Measurements from ENCODE around the gene NOVA1. TPM values are rescaled to one million over a fixed set of nuclear protein-coding genes. Genes with fewer than 3 reads are reported as not detected.
"Not testable (repeated sequence)": the region's sequence is repeated elsewhere in the genome, so short reads cannot be mapped to it uniquely, and the experiment has no call there.

NOVA1 gene
- 10 to 100 TPM; 20.5 to 25.1 (median 22.2) TPM for polyA plus RNA-seq (ENCODE audit: insufficient read length in 3 of 3)
- long read RNA-seq, donor 1, full-length matches to known transcripts: 6 of 17 reads
- long read RNA-seq, donor 1, partial matches to known transcripts: 11 of 17 reads
- long read RNA-seq, donor 1, other reads (novel, unspliced or antisense): 0 of 17 reads
- long read RNA-seq, donor 2, partial matches to known transcripts: 0 of 3 reads
- long read RNA-seq, donor 2, other reads (novel, unspliced or antisense): 0 of 3 reads
- long read RNA-seq, donor 3, full-length matches to known transcripts: 10 of 10 reads
- long read RNA-seq, donor 3, partial matches to known transcripts: 0 of 10 reads
- long read RNA-seq, donor 3, other reads (novel, unspliced or antisense): 0 of 10 reads
- long read RNA-seq, donor 4, partial matches to known transcripts: 0 of 3 reads
- long read RNA-seq, donor 4, other reads (novel, unspliced or antisense): 0 of 3 reads
- long read RNA-seq, donor 5, partial matches to known transcripts: 0 of 4 reads
- long read RNA-seq, donor 5, other reads (novel, unspliced or antisense): 0 of 4 reads
- long read RNA-seq, donor 6, full-length matches to known transcripts: 6 of 6 reads
- long read RNA-seq, donor 6, partial matches to known transcripts: 0 of 6 reads
- long read RNA-seq, donor 6, other reads (novel, unspliced or antisense): 0 of 6 reads
- long read RNA-seq, donor 7, partial matches to known transcripts: 0 of 2 reads
- long read RNA-seq, donor 7, other reads (novel, unspliced or antisense): 0 of 2 reads
- long read RNA-seq, donor 8, full-length matches to known transcripts: 6 of 6 reads
- long read RNA-seq, donor 8, partial matches to known transcripts: 0 of 6 reads
- long read RNA-seq, donor 8, other reads (novel, unspliced or antisense): 0 of 6 reads
- long read RNA-seq, donor 9, partial matches to known transcripts: 0 of 11 reads
- long read RNA-seq, donor 9, other reads (novel, unspliced or antisense): 0 of 11 reads
- long read RNA-seq, donor 10, partial matches to known transcripts: 0 of 3 reads
- long read RNA-seq, donor 10, other reads (novel, unspliced or antisense): 0 of 3 reads
- long read RNA-seq, donor 11, partial matches to known transcripts: 0 of 1 reads
- long read RNA-seq, donor 11, other reads (novel, unspliced or antisense): 0 of 1 reads
- long read RNA-seq, donor 12, partial matches to known transcripts: 0 of 10 reads
- long read RNA-seq, donor 12, other reads (novel, unspliced or antisense): 0 of 10 reads
- long read RNA-seq, donor 13, partial matches to known transcripts: 0 of 5 reads
- long read RNA-seq, donor 13, other reads (novel, unspliced or antisense): 0 of 5 reads
- long read RNA-seq, donor 14: 0 reads
- long read RNA-seq, donor 15: 0 reads
- long read RNA-seq, donor 16, partial matches to known transcripts: 0 of 7 reads
- long read RNA-seq, donor 16, other reads (novel, unspliced or antisense): 0 of 7 reads

- peak; percentile 46 for DNase-seq
Observed at GRCh38 chr14:26597589-26598080, at the start of gene NOVA1. Gene NOVA1 (minus strand): TSS chr14:26598033. CDS start chr14:26597436, 597 bp downstream.

GRCh38 chr14:26645057-26645456 is 47.2 kb upstream of the NOVA1 start:
- DNase-seq: not testable (repeated sequence)

GRCh38 chr14:26636561-26636960 is 38.7 kb upstream of the NOVA1 start:
- no peak for DNase-seq

GRCh38 chr14:26634946-26635345 is 37.1 kb upstream of the NOVA1 start:
- not testable (repeated sequence) for DNase-seq

- no peak for DNase-seq
Observed at GRCh38 chr14:26626256-26626655, 28.4 kb upstream of the NOVA1 start.

GRCh38 chr14:26622611-26623010 is 24.8 kb upstream of the NOVA1 start:
- no peak for DNase-seq

- no peak for DNase-seq
Observed at GRCh38 chr14:26621807-26622560, 24.2 kb upstream of the NOVA1 start.

- DNase-seq: no peak
Observed at GRCh38 chr14:26621364-26621763, 23.5 kb upstream of the NOVA1 start.

- no peak for DNase-seq
Observed at GRCh38 chr14:26611259-26611658, 13.4 kb upstream of the NOVA1 start.

- no peak for DNase-seq
Observed at GRCh38 chr14:26606729-26607312, 9.0 kb upstream of the NOVA1 start.

GRCh38 chr14:26605602-26606001 is 7.8 kb upstream of the NOVA1 start:
- no peak for DNase-seq

- no peak for DNase-seq
Observed at GRCh38 chr14:26602902-26603301, 5.1 kb upstream of the NOVA1 start.

GRCh38 chr14:26601856-26602255 is 4.0 kb upstream of the NOVA1 start:
- no peak for DNase-seq

- DNase-seq: no peak
Observed at GRCh38 chr14:26599291-26599690, 1.5 kb upstream of the NOVA1 start.

- DNase-seq: no peak
Observed at GRCh38 chr14:26598672-26599131, 869 bp upstream of the NOVA1 start.

GRCh38 chr14:26598081-26598671 is 343 bp upstream of the NOVA1 start:
- peak; percentile 96 for DNase-seq

- peak; percentile 22 for DNase-seq
Observed at GRCh38 chr14:26597071-26597588, 703 bp downstream of the NOVA1 start.

- peak; percentile 24 for DNase-seq
Observed at GRCh38 chr14:26596543-26597061, 1.2 kb downstream of the NOVA1 start.

GRCh38 chr14:26595926-26596542 is 1.8 kb downstream of the NOVA1 start:
- DNase-seq: no peak
